DMS153 treated with DMSO at 0.1 percent for 48 hours (cell line): ENCODE measurements around the gene PPARG.
"Not testable (repeated sequence)": the region's sequence is repeated elsewhere in the genome, so short reads cannot be mapped to it uniquely, and the experiment has no call there.

Experiments used
- DNase-seq: peaks from one replicate; lab custom pipeline; 2025; ENCODE audit not compliant: unreplicated experiment; lab: John Stamatoyannopoulos, UW

The PPARG gene

DNA sequence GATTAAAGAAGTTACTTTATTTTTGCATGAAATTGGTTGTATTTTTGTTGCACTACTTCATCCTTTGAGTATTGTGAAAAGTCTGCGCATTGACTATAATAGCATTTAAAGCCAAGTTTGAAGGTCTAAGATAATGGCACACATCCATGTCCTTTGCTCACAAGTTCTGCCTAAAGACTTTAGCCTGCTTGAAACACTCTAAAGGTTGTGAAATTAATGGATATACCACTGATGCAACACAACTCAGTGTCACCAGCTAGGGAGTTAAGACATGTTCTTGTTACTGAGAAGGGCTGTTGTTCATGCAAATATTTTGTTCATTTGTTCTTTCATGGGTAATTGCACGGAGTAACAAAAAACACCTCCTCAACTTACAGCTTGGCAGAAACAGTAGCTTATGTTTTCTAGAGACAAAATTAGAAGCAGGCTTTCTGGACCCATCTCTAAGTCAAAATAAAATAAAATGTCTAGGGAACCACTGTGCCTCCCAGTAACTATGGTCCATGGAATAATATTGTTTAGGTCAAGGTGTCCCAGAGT is 83.9 kb downstream of the PPARG start:
- DNase-seq = no peak

DNA sequence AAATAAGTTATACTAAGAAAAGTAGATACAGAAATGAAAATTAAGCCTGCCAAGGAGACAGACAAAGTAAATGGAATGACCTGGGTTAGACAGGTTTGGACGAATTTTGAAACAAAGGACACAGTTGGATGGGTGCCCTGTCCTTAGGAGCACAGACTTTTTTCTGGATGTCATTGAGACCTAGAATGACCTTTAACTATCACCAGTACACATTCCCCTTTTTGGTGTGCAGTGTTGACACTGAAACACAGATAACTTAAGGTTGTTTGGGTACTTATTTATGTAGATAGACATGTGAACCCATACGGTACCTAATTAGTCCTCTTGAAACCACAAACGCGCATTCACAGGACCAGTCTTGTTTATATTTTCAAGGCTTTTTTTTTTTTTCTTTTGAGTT is 86.7 kb downstream of the PPARG start:
- no peak for DNase-seq

DNA sequence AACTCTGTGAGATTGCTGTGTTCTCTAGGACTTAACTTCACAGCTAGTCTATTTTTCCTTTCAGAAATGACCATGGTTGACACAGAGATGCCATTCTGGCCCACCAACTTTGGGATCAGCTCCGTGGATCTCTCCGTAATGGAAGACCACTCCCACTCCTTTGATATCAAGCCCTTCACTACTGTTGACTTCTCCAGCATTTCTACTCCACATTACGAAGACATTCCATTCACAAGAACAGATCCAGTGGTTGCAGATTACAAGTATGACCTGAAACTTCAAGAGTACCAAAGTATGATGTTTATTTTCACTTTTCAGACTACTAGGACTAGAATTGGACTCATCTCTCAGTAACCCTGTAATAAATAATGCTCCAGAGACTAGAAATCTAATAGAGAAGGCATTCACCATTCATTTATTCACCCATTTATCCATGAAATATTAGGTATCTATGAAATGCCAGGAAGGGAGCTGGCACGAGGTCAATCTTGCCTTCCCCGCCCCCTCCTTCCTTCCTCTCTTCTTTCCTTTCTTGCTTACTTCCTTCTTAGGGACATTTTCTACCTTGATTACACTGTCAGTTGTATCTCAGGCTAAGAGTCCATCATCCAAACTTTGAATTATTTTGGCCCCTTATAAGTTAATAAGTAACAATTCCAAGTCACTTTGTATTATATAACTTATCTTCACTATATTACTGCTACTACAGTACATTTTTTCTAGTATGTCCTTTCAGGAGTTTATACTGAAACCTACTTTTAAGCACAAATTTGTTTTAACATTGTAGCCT is 91.0 kb downstream of the PPARG start:
- DNase-seq = no peak

DNA sequence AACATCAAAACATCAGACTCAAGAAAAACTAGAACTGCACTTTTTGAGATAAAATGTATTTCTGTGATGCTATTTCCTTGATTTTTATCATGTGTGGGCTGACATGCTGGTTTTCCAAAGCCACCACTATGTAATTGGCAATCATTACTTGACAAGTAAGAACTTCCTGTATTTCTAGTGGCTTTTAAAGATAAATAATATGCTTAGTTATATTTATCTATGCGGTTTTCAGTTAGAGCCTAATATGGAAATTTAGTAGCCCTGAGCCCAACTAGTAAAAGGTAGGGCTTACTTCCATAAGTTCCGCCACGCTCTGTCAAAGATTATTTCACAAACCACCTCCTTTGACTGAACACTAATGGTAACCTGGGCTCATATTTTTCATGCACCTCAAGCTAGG is 91.6 kb downstream of the PPARG start:
- no peak for DNase-seq

DNA sequence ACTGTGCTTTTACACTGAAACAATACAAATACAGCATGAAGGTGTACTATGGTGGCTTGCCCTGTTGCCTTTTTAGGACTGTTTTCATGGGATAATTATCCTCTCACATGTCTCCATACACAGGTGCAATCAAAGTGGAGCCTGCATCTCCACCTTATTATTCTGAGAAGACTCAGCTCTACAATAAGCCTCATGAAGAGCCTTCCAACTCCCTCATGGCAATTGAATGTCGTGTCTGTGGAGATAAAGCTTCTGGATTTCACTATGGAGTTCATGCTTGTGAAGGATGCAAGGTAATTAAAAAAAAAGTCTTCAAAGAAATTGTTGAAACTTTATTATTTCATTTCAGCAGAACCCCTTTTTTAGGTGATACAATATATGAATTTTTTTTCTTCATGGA is 92.3 kb downstream of the PPARG start:
- DNase-seq = no peak

DNA sequence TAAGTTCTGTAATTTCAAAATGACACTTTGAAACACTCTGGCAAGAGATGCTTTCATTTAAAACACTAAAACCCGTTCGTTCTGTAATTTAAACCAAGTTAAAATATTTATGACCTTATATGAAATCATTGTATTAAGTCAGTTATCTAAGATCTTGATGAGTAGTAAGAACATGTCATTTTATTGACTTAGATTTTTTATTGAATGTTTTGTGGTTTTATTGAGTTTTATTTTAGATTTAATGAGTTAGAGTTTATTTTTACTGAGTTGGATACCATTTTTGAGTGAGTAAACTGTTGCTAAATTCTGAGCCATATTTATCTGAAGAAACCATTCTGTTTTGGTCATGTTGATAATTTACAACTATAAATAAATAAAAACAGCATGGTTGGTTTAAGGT is 94.3 kb downstream of the PPARG start:
- no peak for DNase-seq

DNA sequence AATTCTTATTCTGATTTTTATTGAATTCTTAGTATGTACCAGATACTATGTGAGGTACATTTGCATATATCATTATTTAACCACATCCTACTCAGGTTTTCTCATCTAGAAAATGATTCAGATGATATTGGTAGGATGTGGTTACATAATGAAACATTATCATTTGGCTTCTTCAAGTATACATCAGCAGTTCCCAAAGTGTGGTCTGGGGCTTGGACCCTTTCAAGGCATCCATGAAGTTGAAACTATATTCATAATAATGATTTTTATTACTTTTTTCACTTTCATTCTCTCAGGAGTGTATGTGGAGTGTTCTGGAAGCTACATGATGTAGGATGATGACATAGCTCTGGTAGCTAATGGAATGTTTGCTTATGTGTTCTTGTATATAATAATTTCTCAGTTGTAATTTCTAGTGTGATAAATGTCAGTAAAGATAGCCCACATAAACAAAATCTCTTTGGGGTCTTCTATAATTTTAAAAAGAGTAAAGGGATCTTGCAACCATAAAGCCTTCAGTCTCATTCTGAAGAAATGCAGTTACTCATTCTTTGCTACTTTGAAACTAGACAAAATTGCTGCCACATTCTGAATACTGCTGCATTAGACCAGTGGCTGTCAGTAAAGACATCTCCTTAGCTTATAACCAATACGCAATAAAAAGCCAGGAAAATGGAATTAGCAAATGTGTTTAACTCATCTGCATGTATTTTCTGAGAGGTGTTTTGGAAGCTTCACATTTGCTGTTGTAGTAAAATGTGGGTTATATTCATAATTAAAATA is 95.8 kb downstream of the PPARG start:
- no peak for DNase-seq

DNA sequence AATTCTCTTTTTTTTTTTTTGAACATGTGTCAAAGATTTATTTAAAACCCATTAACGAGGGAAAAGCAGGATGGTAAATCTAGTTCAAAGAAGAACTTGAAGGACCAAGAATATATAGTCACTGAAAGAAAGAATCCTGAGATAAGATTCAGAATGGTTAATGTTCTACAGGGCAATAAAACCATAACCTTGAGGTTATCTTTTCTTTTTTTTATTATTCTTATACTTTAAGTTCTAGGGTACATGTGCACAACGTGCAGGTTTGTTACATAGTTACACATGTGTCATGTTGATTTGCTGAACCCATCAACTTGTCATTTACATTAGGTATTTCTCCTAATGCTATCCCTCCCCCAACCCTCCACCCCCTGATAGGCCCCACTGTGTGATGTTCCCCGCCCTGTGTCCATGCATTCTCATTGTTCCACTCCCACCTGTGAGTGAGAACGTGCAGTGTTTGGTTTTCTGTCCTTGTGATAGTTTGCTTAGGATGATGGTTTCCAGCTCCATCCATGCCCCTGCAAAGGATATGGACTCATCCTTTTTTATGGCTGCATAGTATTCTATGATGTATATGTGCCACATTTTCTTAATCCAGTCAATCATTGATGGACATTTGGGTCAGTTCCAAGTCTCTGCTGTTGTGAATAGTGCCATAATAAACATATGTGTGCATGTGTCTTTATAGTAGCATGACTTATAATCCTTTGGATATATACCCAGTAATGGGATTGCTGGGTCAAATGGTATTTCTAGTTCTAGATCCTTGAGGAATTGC is 97.8 kb downstream of the PPARG start:
- not testable (repeated sequence) for DNase-seq

DNA sequence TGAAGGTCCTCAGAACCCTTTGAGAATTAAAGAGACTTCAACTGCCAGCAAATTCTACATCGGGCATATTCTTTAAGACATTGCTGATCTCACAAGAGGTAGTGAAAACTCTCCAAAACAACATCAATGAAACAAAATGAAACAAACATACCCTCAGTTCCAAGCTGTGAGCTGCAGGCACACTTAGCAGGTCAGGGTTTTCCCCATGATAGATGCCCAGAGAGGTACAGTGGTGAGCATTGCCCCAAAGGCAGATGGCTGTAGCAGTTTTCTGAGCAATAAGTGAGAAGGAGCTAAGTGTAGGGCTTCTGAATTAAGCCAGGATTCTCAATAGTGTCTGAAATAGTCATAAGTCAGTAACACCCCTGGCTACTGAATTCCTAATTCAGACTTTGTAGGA is 99.3 kb downstream of the PPARG start:
- no peak for DNase-seq

DNA sequence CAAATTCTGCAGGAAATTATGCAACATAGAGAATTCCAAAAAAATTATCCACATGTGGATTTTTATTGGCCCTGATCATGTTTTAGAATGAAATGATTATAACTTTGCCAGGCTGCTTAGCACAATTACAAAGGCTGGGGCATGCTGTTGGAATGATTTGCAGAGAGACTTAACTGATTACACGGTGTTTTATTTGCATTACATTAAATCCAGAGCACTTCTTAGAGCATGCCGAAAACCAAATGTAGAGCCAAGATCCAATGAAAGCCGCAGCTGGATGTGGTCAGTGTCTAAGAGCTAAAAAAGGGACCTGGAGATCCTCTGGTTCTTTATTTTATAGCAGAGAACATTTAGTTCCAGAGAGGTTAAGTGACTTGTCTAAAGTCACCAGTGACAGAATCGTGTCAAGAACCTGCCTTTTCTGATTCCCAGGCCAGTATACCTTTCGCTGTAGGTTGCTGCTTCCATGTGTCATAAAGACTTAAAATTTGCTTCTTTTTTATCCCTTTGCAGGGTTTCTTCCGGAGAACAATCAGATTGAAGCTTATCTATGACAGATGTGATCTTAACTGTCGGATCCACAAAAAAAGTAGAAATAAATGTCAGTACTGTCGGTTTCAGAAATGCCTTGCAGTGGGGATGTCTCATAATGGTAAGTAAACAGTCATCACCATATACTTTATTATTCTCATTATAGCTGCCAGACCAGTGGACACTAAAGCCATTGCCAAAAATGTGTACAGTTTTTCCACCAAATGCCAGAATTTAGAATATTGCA is 103.4 kb downstream of the PPARG start:
- DNase-seq = no peak

DNA sequence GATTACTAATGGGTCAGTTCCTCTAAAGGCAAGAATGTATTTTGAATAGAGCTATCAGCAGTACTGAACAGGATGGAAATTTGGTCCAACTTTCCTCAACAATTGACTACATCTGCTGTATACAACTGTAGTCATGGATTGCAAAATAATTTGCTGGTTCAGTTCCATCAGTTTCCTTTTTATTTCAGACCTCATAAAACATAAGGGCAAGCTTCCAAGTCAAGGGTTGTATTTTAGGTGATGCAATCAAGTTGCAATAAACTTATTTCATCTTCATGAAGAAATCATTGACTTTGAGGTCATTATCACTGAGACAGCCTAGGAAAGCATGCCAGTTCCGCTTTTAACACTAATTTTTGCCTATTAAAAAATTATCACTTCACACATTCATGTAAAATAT is 105.0 kb downstream of the PPARG start:
- DNase-seq = no peak

DNA sequence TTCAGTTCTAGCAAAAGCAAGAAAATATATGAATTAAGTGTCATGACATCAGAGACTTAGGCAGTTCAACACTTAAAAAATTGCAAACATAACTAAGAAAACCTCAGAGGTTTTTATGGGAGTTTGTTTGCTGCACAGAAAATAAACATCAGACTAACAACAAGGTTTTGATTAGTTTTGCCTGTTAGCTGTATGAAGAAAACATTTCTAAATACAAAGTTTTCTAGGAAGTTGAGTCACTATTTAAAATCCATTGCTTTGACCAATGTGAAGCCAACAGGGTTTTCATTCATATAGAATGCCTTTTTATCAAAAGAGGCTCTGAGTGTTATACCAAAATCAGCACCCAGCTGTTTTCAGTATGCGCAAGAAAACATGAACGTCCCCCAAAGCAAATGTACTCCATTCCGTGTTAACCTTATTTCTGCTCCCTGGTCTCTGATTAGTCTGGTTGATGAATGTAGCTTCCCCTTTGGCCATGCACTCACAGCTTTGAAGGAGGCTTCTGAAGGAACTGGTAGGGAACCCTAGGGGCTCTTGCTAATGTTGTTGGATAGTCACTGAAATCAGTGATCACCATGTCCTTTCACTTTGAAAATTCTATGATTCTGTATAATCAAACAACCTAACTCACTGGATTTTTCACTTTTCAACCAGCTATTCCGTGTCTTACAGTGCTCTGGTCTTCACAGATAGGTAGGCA is 105.8 kb downstream of the PPARG start:
- DNase-seq = no peak

DNA sequence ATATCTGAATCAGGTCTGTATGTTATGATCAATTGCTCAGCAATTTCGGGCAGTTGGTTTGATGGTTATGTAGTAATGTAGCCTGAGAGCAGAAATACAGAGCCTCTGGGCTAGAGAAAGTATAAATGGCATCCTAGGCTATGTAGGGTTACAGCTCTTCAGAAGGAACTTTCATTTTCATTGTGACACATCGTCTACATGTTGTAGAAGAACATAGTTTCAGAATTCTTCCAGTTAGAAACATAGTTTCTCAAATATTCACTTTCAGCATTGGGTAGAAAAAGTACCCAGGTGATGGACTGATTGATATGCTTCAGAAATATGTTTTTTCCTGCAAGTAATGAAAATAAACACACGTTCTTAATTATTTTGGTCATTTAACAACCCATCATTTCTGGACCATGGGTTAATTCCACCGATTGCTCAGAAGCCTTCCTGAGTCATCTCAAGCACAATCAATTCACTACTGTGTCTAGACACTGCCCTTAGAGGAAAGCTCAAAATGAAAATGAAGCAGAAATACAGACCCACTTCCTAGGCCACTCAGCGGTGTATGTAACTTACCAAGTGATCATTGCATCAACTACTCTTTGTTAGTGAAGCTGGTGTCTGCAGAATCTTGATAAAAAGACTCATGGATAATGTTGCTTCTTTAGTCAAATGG is 106.6 kb downstream of the PPARG start:
- no peak for DNase-seq

DNA sequence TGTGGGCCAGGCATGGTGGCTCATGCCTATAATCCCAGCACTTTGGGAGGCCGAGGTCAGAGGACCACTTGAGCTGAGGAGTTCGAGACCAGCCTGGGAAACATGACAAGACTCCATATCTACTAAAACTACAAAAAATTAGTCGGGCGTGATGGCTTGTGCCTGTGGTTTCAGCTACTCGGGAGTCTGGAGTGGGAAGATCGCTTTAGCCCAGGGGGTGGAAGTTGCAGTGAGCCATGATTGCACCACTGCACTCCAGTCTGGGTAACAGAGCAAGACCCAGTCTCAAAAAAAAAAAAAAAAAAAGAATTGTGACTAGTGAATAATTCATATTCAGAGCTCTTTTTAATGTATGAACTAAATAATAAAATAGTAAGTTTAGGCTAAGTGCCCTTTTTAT is 107.6 kb downstream of the PPARG start:
- no peak for DNase-seq

DNA sequence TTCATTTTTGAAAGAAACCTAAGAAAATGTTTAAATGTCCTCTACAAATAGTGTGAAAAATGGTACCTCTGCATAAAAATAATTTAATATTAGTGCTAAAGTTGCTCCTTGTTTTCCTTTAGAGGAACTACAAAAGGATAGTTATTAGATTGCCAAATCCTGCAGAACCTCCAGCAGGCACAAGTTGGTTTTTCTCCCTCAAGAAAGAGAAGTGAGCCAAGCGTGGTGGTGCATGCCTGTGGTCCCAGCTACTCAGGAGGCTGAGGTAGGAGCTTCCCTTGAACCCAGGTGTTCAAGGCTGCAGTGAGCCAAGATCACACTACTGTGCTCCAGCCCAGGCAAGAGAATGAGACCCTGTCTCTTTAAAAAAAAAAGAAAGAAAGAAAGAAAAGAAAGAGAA is 110.4 kb downstream of the PPARG start:
- DNase-seq = no peak

DNA sequence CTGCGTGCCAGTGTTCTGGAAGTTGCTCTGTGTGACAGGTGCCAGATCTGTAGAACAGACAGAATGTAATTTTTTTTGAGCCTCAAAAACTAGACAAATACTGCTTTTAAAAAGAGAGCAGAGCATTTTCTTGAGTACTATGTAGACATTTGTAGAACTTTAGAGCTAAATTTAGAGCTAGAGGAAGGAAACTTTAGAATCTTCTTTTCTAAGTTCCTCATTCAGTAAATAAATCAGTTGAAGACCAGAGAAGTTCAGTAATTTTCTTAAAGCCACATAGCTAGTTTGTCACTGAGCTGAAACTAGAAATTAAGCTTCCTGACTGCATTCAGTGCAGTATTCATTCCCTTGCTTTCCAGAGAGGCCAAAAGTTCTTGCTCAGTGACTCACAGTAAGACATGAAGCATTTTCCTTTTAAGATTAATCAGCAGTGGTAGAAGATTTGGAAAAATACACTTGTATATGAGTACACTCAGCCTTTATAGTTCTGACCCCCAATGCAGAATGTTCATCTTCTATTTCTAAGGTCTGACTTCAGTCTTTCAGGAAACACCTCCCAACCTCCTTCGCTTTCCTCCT is 111.8 kb downstream of the PPARG start:
- no peak for DNase-seq

DNA sequence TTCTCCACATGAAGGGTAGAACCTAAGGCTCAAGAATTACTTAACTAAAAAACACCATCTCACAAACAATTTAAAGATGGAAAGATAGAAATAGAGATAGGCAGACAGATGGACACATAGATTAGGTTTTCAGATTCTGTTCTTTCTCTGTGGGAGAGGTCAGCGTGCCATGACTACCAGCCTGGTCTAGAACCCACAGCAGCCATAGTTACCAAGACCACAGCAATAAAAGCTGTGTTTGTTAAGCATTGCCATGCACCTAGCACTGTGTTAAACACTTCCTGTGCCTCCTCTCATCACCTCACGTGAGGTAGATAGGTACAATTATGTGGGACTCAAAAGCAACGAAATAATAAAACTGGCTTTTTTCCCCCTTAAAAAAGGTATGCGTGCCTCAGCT is 112.3 kb downstream of the PPARG start:
- no peak for DNase-seq

DNA sequence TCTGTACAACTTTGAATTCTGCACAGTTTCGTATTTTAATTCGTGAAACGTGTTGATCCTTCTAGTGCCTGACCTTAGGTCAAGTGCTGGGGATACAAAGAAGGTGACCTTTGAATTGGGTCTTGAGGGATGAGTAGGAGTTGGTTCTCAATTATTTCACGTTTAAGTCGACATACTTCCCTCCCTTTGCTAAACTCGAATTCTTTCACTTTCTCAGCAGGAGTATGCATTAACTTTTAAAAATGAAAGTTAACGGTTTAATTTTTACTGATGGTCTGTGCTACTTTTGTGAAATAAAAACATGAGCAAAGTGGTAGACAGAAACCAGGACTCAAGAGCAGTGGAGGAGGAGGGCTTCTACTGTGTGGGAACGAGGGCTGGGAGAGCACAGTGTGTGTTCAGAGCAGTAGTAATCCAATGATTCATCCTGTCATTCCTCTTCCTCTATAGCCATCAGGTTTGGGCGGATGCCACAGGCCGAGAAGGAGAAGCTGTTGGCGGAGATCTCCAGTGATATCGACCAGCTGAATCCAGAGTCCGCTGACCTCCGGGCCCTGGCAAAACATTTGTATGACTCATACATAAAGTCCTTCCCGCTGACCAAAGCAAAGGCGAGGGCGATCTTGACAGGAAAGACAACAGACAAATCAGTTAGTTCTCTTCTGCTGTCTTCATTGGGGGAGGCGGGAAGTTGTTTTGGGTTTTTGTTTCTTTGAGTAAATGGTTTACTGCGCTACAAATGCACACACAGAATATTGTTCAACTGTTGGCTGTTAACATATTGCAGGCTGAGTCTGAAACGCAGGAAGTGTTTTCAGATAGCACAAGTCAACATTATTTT is 116.8 kb downstream of the PPARG start:
- no peak for DNase-seq
